HepG2 (cell line): ENCODE results near the gene HELZ2.

Source experiments
- DDIT3 ChIP-seq: sonication (generic); formaldehyde crosslinking; IDR thresholded peaks from 2 replicates; pipeline ENCODE4 v1.4.0; 2020; ENCODE audit warnings: mild to moderate bottlenecking, missing genetic modification reagents
- SMYD3 ChIP-seq: sonication (generic); formaldehyde crosslinking; IDR thresholded peaks from 2 replicates; pipeline ENCODE4 v1.8.1; 2023; ENCODE audit warnings: mild to moderate bottlenecking, missing genetic modification reagents
- SOX5 ChIP-seq: IDR thresholded peaks from 2 replicates; pipeline ENCODE4 v1.6.1; 2016; ENCODE audit warnings: borderline replicate concordance
- ZFP90 ChIP-seq: sonication (generic); formaldehyde crosslinking; IDR thresholded peaks from 2 replicates; pipeline ENCODE4 v1.8.0; 2022; ENCODE audit warnings: missing genetic modification reagents, mild to moderate bottlenecking, inconsistent platforms, borderline replicate concordance
- ZNF512 ChIP-seq: sonication (generic); formaldehyde crosslinking; IDR thresholded peaks from 2 replicates; pipeline ENCODE4 v1.4.0; 2020; ENCODE audit warnings: mild to moderate bottlenecking, missing genetic modification reagents
- ZNF629 ChIP-seq: sonication (generic); formaldehyde crosslinking; conservative IDR thresholded peaks from 2 replicates; pipeline ENCODE4 v1.5.0; 2020; ENCODE audit warnings: missing genetic modification reagents
- ZNF678 ChIP-seq: sonication (generic); formaldehyde crosslinking; IDR thresholded peaks from 2 replicates; pipeline ENCODE4 v1.4.0; 2020; ENCODE audit warnings: mild to moderate bottlenecking, missing genetic modification reagents

DNA sequence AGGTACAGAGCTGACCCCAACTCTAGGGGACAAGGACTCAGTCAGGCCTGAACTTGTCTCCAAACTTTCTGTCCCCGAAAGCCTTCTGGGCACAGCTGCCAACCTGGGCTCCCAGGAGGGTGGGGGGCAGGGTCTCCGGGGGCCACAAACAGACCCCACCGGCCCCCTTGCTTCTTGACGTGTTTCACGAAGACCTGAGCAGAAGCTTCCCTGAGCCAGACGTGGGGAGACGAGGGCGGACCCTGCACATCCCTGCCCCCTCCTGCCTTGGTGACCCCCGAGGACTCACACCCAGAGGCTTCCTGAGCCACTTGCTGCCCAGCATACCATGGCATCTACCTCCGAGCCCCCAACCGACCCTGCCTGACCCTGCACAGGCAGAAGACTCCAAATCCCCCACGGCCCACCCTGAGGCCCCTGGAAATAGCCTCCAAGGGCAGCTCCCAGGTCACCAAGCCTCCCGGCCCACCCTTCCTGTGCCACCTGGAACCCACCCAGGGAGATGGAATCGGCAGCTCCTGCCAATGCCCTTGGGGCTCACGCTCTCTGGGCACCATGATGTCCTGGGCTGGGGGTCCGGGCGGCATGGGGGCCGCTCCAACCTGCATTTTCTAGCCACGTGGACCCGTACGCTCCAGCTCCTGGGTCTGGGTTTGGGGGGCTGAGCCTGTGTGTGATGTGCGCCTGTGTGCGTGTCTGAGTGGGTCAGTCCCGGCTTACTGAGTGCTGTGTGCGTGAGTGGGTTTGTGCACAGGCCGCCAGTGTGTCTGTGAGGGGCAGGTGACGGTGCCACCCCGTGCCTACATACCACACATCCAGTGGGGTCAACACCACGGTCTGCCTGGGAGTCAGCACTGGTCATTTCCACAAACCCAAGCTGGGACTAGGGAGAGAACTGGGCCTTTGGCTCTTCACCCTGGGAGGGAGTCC, 34.3 kb downstream of the HELZ2 start:
- no peak for TF ChIP-seq ZNF629 (CRISPR knock-in tag)
- no peak for TF ChIP-seq SOX5
- no peak for TF ChIP-seq SMYD3 (CRISPR knock-in tag)
- TF ChIP-seq ZFP90 (CRISPR knock-in tag) = no peak
- TF ChIP-seq ZNF678 = no peak
- no peak for TF ChIP-seq DDIT3 (CRISPR knock-in tag)
- no peak for TF ChIP-seq ZNF512
